ENCODE results near the gene RASSF4. TPM values are rescaled to one million over a fixed set of nuclear protein-coding genes. Genes with fewer than 3 reads are reported as not detected.

The RASSF4 gene
- total and polyA plus RNA-seq, 12 donors, result 41.2 to 120 (median 79.9) TPM

- no peak for DNase-seq
- no peak overlapping the region for H3K27ac ChIP-seq
- H3K4me1 ChIP-seq, result no peaks in the 10 kb centered on the region
- intact Hi-C loops (cut with DNase I), result no loop called here
- no peak for TF ChIP-seq CTCF (IDR thresholded peaks at IDR 0.05)
- no peak for ATAC-seq
- WGBS, 2 donors, result 96% methylated on average over 5 of the region's 5 CpGs
- H3K9me3 ChIP-seq, result no peaks in the 10 kb centered on the region
- H3K27me3 ChIP-seq, result no peaks in the 10 kb centered on the region
- no peaks in the 10 kb centered on the region for H3K36me3 ChIP-seq
- no peak overlapping the region for H3K4me3 ChIP-seq
Observed at GRCh38 chr10:44922021-44922420, 37.6 kb upstream of the RASSF4 start.

- no peak for DNase-seq
- 89 to 93% methylated on average over 7 of the region's 7 CpGs for WGBS, 2 donors
Observed at GRCh38 chr10:44922796-44923545, 36.6 kb upstream of the RASSF4 start.

GRCh38 chr10:44923611-44924010 is 36.0 kb upstream of the RASSF4 start:
- WGBS, 2 donors, result 92 to 97% methylated on average over 3 of the region's 3 CpGs
- TF ChIP-seq CTCF (IDR thresholded peaks at IDR 0.05), result no peak
- no peaks in the 10 kb centered on the region for H3K27me3 ChIP-seq
- H3K27ac ChIP-seq, result no peak overlapping the region
- H3K36me3 ChIP-seq, result no peaks in the 10 kb centered on the region
- no peak for ATAC-seq
- no peaks in the 10 kb centered on the region for H3K4me1 ChIP-seq
- no peak for DNase-seq
- H3K4me3 ChIP-seq, result no peak overlapping the region
- intact Hi-C loops (cut with DNase I), result no loop called here
- H3K9me3 ChIP-seq, result no peaks in the 10 kb centered on the region

More at GRCh38 chr10:44922796-44923545, 36.6 kb upstream of the RASSF4 start:
- Histone ChIP-seq H3K4me3 (no peak overlapping the region), H3K4me1 (no peaks in the 10 kb centered on the region), H3K27ac (no peak overlapping the region), H3K9me3 (no peaks in the 10 kb centered on the region), H3K27me3 (no peaks in the 10 kb centered on the region), H3K36me3 (no peaks in the 10 kb centered on the region)
- no peak for ATAC-seq
- intact Hi-C loops (cut with DNase I), result no loop called here
- no peak for TF ChIP-seq CTCF (IDR thresholded peaks at IDR 0.05)

GRCh38 chr10:44924261-44925040 is 35.2 kb upstream of the RASSF4 start:
- no peak overlapping the region for H3K4me3 ChIP-seq
- H3K36me3 ChIP-seq, result no peaks in the 10 kb centered on the region
- no peaks in the 10 kb centered on the region for H3K4me1 ChIP-seq
- H3K27ac ChIP-seq, result no peak overlapping the region
- DNase-seq, result no peak
- intact Hi-C loops (cut with DNase I), result no loop called here
- TF ChIP-seq CTCF (IDR thresholded peaks at IDR 0.05), result no peak
- H3K27me3 ChIP-seq, result no peaks in the 10 kb centered on the region
- no peak for ATAC-seq
- WGBS, 2 donors, result 86% methylated on average over 21 of the region's 21 CpGs
- H3K9me3 ChIP-seq, result no peaks in the 10 kb centered on the region

Data from heart right ventricle (tissue), 16 donors.